GM18505 (cell line): ENCODE measurements around the gene KSR1.

Experiments
- ATAC-seq: cut with Tn5 transposase; IDR thresholded peaks from one replicate; pipeline ENCODE4 v1.9.1; 2021; ENCODE audit not compliant: unreplicated experiment
- POLR2A ChIP-seq: IDR thresholded peaks from 4 replicates; pipeline ENCODE4 v1.6.1; 2011; ENCODE audit warnings: borderline replicate concordance; ENCODE audit not compliant: insufficient read depth, insufficient read length; ENCODE audit errors: extremely low read depth

Gene KSR1

DNA sequence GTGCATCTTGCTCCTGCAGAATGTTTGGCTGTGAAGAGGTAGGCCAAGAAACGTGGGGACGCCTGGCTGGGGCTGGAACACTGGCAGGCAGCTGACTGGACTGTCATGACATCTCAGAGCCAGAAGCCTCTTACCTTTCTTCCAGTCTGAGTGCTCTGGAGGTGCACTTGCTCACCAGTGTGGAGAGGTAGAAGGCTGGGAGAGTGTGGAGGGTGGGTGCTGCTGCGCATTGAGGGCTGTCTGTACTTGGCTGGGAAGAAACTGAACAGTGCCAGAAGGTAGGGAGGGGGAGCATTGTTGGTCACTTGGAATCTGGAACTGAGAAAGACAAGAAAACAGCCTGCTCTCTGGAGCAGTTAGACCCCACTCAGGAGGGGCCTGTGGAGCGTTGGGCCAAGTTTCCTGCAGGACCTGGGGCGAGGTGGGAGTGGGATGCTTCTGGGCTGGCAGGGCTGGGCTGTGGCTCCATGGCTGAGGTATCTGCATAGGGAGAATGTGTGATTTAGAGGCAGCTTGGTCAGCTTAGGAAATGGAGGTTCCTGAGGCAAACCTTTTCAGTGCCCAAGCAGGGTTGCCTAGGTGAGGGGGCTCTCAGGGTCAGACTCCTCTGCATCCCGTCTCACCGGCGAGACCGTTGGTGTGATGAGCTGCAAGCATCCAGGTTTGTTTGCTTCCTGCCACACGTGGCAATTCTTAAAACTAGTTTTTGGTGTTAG lies 55.1 kb downstream of the KSR1 start:
- ATAC-seq = no peak
- TF ChIP-seq POLR2A = no peak

DNA sequence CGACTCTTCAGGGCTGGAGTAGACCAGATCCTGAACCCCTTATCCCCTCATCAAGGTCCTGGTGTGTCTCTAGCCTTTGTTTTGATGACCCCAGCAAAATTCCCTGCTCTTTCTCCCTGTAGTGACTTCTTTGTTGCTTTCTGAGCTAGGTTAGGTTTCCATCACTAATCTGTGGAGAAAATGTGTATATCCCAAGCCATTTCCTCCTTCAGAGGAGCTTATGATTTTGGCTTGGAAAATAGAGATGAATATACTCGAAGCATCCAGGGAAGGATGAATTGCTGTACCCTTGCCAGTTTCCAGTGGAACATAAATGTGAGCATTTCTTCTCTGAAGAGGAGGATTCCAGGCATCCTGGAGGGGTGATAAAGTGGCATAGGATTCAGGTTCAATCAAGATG lies 55.8 kb downstream of the KSR1 start:
- no peak for ATAC-seq
- no peak for TF ChIP-seq POLR2A

DNA sequence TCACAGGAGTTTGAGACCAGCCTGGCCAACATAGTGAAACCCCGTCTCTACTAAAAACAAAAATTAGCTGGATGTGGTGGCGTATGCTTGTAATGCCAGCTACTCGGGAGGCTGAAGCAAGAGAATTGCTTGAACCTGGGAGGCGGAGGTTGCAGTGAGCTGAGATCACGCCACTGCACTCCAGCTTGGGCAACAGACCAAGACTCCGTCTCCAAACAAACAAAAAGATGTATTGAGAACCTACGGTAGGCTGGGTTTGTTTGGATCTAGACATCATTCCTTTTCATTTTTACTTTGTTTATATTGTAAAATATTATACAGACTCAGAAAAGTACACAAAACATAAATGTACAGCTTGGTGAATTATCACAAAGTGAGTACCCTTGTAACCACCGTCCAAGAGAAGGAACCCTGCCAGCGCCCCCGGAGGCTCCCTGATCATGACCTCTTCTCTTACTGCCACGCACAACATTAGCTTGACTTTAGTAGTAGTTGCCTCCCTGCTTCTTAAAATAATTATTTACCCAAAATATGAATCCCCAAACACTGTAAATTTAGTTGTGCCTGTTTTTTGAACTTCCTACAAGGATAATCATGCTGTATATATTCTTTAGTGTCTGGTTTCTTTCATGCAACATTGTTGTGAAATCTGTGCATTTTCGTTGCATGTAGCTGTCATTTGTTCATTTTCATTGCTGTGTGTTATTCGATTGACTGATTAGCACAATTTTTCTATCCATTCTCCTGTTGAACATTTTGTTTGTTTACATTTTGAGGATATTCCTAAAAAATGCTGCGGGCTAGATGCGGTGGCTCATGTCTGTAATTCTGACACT lies 56.5 kb downstream of the KSR1 start:
- ATAC-seq = no peak
- TF ChIP-seq POLR2A = no peak

DNA sequence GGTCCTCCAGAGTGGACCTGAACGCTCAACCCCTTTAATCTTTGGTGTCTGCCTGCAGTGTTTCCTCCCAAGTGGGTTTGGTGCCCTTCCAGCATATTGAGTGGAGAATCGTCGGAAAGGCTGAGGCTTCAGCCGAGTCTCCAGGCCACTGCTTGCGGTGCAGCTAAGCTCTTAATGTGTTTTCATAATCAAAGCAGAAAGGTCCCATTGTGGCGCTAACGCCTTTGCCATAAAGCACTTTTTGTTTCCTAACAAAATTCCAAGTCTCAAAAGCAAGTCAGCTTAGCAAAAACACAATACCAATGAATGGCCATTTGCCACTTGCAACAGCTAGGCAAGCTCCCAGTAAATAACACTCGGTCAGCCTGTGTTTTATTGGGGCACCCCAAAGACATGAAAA lies 57.6 kb downstream of the KSR1 start:
- no peak for TF ChIP-seq POLR2A
- no peak for ATAC-seq

DNA sequence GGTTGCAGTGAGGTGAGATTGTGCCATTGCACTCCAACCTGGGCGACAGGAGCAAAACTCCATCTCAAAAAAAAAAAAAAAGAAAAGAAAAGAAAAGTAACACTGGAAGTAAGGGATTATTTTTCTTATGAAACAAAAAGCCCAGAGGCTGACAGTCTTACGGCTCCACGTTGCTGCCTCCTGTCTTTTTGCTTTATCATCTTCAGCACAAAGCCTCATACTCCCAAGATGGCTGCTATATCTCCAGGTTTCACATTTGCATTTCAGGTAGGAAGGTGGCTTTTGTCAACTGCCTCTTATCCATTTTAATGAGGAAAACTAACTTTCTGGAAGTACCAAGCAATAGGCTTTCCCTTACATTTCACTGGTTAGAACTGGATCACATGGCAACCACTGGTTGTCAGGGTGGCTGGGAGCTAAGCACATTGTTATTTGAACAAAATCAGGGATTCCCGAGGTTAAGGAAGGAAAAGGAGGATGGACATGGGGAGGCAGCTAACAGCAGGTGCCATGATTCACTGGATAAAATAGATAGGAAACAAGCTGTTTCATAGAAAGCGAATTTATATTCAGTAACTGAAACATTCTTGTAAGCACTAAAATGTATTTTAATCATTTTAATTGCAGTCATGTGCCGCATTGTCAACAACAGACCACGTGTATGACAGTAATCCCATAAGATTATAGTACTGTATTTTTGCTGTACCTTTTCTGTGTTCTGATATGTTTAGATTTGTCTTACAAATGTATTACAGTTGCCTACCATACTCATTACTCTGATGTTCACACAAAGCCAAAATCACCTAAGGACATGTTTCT lies 58.6 kb downstream of the KSR1 start:
- no peak for ATAC-seq
- no peak for TF ChIP-seq POLR2A

DNA sequence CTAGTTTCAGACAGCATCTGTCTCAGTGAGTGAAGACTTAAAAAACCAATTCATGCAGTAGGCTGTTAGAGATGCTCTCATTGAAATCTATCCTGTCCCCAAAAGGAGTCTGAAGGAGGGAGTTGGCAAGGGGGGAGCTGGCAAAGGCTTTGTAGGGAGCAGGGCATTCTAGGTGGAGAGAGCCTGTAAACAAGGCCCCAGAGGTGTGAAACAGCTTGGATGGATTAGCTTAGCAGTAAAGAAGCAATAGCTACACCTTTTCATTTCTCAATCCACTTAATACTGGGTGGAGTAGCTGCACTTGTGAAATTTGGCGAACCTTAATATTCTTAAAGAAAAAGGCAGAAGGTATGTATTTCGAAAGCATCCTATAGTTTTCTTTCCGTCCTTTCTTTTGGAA lies 61.8 kb downstream of the KSR1 start:
- ATAC-seq = no peak
- TF ChIP-seq POLR2A = no peak

DNA sequence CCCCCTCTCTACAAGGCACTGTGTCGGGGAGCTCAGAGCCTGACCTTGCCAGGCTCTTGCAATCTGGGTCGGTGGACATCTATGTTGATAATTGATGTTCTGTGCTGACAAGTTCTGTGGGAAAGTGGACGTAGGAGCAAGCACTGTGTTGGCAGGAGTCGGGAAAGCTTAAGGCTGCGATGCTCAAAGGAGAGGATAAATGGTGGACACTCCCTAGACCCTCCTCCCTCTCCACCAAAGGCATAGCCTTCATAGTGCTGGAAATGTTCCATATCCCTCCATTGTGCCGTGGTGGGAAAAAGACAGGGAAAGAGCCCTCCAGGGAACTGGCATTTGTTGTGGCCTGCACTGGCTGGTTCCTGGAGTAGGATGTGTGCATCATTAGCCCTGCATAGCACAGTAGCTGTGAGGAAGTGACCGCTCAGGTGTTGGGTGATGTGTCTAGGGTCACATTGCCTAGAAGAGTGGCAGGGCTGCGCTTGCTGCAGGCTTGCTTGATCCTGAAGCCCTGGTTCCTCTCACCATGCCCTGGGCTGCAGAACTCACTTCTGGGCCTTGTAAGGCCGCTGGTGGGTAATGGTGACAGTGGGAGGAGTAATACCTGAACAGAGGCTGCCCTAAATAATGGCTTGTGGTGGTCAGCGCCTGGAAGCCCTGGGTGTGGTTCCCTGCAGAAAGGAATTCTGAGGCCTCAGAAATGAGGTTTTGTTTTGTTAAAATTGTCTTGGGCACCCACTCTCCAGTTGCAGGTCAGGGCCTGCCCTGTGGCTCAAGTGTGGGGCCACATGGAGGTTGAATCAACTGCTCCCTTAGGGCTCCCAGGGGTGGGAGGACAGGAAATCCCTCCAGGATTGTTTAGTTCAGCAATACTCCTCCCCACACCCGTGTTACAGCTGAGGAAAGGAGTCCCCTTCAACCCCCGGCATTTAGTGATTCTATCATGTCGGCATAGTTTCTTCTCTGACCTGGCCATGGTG lies 62.6 kb downstream of the KSR1 start:
- peak; percentile 3 for ATAC-seq
- TF ChIP-seq POLR2A = no peak

DNA sequence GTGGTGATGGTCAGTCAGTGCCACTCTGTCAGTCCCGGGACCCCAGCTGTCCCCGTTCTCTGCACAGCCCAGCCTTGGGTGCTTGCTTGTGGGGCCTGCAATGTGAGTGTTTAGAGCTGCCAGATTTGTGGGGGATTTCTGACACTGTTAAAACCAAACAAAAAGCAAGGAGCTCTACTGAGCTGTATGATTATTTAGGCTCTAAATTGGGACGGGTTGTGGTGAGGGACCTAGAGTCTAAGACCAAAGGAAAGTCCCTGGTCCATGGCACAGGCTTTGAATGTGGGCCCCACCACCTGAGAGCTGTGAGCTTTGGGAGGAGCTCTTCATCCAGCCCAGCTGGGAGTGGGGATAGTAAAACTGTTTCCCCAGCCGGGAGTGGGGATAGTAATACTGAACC lies 63.3 kb downstream of the KSR1 start:
- TF ChIP-seq POLR2A = no peak
- peak; percentile 53 for ATAC-seq

DNA sequence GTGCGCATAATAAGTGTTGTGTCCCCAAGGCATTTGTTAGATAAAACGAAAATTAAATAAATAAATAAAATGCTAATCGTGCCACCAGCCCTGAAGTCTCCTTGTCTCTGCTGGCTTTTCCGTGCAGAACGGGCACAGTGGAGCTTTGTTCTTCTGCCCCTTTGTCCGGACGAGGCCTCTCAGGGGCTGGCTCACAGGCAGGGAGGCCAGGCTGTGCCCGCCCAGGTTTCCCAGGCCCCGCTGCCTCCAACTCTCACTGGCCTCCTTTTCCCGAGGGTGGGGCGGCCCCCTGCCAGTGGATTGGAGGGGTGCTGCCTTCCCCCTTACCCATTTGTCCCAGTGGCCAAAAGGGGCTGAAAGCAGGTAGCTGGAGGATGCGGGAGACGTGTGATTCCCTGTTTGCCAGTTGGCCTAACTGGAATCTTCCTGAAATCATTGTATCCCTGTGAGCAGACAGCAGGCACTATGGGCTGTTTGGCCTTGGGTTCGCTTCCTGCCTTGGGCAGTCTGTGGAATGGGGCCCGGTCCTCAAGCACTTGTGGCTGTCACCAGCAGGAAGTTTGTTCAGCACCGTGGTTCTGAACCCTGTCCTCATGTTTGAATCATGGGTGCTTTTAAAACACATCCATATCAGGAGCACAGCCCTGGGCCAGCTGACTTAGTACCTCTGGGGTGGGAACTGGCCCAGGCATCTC lies 64.4 kb downstream of the KSR1 start:
- ATAC-seq = no peak

DNA sequence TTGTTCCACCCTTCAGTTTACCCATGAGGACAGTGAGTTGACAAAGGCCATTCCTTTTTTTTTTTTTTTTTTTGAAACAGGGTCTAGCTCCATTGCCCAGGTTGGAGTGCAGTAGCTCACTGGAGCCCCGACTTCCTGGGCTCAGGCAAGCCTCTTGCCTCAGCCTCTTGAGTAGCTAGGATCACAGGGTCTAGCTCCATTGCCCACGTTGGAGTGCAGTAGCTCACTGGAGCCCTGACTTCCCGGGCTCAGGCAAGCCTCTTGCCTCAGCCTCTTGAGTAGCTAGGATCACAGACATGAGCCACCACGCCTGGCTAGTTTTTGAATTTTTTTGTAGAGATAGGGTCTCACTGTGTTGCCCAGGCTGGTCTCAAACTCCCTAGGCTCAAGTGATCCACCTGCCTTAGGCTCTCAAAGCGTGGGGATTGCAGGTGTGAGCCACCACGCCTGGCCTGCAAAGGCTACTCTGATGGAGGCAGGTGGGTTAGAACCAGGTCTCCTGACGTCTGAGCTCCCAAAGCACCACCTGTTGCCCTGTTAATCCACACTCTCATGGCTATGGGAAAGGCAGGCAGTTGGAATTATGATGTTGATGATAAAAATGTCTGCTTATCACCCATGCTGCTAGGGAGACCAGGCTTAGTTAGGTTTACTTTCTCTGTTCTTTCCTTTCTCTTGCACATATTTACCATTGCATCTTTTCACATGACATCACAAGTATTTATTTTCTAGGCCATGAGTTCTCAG lies 65.2 kb downstream of the KSR1 start:
- no peak for TF ChIP-seq POLR2A
- no peak for ATAC-seq

More for the DNA sequence above, 64.4 kb downstream of the KSR1 start:
- no peak for TF ChIP-seq POLR2A

DNA sequence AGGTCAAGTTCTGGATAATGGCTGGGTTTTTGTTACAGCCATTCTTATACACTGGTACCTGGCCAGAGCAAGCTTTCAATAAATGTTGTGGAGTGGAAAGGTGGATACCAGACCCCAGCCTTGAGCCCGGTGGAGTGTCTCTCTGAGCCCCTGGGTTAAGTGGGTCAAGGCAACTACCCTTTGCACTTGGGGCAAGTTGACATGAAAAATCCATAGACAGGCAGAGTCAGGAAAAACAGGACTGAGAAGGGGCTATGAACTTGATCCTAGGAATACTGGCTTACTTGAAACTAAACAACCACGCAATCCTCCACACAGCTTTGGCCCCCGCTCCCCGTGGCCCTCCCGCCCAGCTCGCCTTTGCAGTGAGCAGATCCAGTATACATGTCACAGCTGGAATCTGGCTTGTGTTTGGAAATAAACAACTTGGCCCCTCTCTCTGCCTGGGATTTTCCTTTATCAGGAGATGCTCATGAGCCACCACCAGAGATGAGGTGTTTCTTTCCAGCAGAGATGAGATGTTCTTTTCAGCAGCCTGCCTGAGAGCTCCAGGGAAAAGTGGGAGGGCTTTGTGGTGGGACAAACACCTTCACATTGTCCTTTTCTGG lies 65.9 kb downstream of the KSR1 start:
- no peak for ATAC-seq
- no peak for TF ChIP-seq POLR2A
